Neutrophil (primary cell): Measurements from ENCODE around the gene NXPE3.

Experiments used
- H3K27ac ChIP-seq: fragments of 200-600 bp; sonication (generic); 2 replicates; pipeline ENCODE4 v1.5.1; 2016; ENCODE audit warnings: mild to moderate bottlenecking, moderate library complexity
- H3K27me3 ChIP-seq: fragments of 200-600 bp; sonication (generic); 2 replicates; pipeline ENCODE4 v1.6.0; 2016; ENCODE audit warnings: mild to moderate bottlenecking
- H3K36me3 ChIP-seq: fragments of 200-600 bp; sonication (generic); 2 replicates; pipeline ENCODE4 v1.5.1; 2017
- H3K4me1 ChIP-seq, 2 experiments: fragments of 200-600 bp in 1 of 2; sonication (generic) in 1 of 2; 1 replicate in 1 of 2; 2 replicates in 1 of 2; pipeline versions ENCODE4 v1.5.1 to v1.6.1; 2013 to 2016; ENCODE audit warnings: low read depth in 1 of 2, low read length in 1 of 2, mild to moderate bottlenecking in 1 of 2, moderate library complexity in 1 of 2; ENCODE audit not compliant: control insufficient read depth in 1 of 2, insufficient read depth in 1 of 2
- H3K4me3 ChIP-seq, 2 experiments: fragments of 200-600 bp in 1 of 2; sonication (generic) in 1 of 2; 1 replicate in 1 of 2; 2 replicates in 1 of 2; pipeline ENCODE4 v1.5.1; 2013 to 2016; ENCODE audit warnings: low read depth in 1 of 2, low read length in 1 of 2, mild to moderate bottlenecking in 1 of 2, moderate library complexity in 1 of 2
- H3K9me3 ChIP-seq: fragments of 200-600 bp; sonication (generic); 2 replicates; pipeline ENCODE4 v1.5.1; 2016
- TF ChIP-seq, protein P1 (sequence below): fragments of 200-600 bp; sonication (generic); IDR thresholded peaks from 2 replicates; pipeline ENCODE4 v1.5.1; 2016; ENCODE audit warnings: antibody characterized with exemption

NXPE3 gene

DNA sequence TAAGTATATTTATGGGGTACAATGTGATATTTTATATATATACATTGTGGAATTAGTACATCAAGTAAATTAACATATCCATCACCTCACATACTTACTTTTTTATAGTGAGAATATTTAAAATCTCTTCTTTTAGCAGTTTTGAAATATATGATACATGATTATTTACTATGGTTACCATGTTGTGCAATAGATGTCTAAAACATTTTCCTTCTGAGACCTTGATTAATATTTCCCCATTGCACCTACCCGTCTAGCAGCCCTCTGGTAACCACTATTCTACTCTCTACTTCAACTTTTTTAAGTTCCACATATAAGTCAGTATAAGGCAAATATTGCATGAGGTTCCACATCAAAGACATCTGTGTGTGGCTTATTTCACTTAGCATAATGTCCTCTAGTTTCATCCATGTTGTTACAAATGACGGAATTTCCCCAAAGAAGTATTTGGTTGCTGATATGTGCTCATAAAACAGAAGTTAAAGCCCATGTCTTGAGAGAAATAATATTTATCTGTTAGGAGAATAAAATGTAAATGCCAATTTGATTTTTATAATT lies 40.7 kb downstream of the NXPE3 start:
- Histone ChIP-seq H3K27ac (peak overlapping the region; percentile 50), H3K4me1 (peaks cover 34 to 37% of the 10 kb centered on the region in 2 experiments), H3K4me3 (no peak overlapping the region), H3K27me3 (no peaks in the 10 kb centered on the region), H3K9me3 (no peaks in the 10 kb centered on the region), H3K36me3 (peaks cover 10% of the 10 kb centered on the region)
- TF ChIP-seq, protein P1, sequence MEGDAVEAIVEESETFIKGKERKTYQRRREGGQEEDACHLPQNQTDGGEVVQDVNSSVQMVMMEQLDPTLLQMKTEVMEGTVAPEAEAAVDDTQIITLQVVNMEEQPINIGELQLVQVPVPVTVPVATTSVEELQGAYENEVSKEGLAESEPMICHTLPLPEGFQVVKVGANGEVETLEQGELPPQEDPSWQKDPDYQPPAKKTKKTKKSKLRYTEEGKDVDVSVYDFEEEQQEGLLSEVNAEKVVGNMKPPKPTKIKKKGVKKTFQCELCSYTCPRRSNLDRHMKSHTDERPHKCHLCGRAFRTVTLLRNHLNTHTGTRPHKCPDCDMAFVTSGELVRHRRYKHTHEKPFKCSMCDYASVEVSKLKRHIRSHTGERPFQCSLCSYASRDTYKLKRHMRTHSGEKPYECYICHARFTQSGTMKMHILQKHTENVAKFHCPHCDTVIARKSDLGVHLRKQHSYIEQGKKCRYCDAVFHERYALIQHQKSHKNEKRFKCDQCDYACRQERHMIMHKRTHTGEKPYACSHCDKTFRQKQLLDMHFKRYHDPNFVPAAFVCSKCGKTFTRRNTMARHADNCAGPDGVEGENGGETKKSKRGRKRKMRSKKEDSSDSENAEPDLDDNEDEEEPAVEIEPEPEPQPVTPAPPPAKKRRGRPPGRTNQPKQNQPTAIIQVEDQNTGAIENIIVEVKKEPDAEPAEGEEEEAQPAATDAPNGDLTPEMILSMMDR = no peak

DNA sequence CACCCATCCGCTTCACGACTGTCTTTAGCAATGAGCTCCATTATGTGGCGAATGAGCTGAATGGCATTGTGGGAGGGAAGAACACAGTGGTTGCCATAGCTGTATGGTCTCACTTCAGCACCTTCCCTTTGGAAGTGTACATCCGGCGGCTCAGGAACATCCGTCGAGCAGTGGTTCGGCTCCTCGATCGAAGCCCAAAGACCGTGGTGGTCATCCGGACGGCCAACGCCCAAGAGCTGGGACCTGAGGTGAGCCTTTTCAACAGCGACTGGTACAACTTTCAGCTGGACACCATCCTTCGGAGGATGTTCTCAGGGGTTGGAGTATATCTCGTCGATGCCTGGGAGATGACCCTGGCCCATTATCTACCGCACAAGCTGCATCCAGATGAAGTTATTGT lies 42.5 kb downstream of the NXPE3 start:
- Histone ChIP-seq H3K36me3 (peaks cover 10% of the 10 kb centered on the region), H3K27ac (no peak overlapping the region), H3K27me3 (no peaks in the 10 kb centered on the region), H3K9me3 (no peaks in the 10 kb centered on the region), H3K4me3 (no peak overlapping the region), H3K4me1 (peaks cover 32 to 37% of the 10 kb centered on the region in 2 experiments)
- TF ChIP-seq, protein P1 = no peak

DNA sequence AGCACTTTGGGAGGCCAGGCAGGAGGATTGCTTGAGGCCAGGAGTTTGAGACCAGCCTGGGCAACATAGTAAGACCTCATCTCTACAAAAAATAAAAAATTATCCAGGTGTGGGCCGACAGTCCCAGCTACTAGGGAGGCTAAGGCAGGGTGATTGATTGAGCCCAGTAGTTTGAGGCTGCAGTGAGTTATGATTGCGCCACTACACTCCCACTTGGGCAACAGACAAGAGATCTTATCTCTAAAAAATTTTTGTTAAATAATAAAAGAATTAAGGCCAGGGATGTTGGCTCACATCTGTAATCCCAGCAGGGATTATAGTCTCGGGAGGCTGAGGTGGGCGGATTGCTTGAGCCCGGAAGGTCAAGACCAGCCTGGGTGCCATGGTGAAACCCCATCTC lies 44.5 kb downstream of the NXPE3 start:
- no peaks in the 10 kb centered on the region for H3K27me3 ChIP-seq
- H3K36me3 ChIP-seq = peaks cover 10% of the 10 kb centered on the region
- H3K9me3 ChIP-seq = no peaks in the 10 kb centered on the region
- TF ChIP-seq, protein P1 = no peak
- peaks cover 27 to 38% of the 10 kb centered on the region in 2 experiments for H3K4me1 ChIP-seq
- H3K4me3 ChIP-seq = no peak overlapping the region
- H3K27ac ChIP-seq = no peak overlapping the region

DNA sequence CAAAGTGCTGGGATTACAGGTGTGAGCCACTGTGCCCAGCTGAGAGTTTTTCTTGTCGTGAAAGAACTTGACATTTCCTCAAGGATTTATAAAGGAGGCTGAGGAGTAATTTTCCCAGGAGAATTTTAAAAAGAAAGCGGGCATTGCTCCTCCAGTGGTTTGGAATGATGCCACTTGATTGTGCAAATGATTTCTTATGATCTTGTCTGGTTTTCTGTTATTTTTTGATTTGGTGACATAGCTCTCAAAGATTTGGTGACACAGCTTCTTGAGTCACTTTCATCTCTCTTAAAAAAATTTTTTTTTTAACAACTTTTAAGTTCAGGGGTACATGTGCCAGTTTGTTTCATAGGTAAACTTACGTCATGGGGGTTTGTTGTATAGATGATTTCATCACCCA lies 45.7 kb downstream of the NXPE3 start:
- H3K4me1 ChIP-seq = peaks cover 29 to 40% of the 10 kb centered on the region in 2 experiments
- no peak overlapping the region for H3K27ac ChIP-seq
- H3K36me3 ChIP-seq = peaks cover 10% of the 10 kb centered on the region
- no peaks in the 10 kb centered on the region for H3K27me3 ChIP-seq
- no peak overlapping the region for H3K4me3 ChIP-seq
- no peaks in the 10 kb centered on the region for H3K9me3 ChIP-seq
- TF ChIP-seq, protein P1 = no peak

DNA sequence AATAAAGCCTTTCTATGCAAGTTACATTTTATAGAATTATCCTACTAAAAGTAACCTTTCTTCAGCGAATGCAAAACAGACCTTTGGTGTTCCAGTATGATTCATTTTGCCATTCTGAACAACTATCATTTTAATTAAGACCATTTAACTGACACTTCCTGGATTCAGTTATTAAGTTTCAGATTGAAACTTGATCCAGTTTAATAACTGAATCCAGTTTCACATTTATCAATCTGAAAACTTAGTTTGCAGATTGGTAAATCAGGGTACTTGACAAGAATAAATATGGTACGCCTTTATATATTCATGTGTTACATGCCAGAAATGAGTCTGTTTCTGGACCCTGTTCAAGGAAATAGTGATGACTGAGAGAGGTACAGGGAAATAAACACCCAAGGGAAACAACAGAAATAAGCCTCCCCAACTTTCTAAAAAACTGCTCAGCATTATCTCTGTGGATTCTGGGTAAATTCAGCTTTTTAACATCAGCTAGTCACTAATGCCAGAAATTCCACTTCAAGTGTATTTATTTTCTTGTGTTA lies 47.0 kb downstream of the NXPE3 start:
- Histone ChIP-seq H3K4me3 (no peak overlapping the region), H3K9me3 (no peaks in the 10 kb centered on the region), H3K27ac (no peak overlapping the region), H3K4me1 (peaks cover 30 to 41% of the 10 kb centered on the region in 2 experiments), H3K27me3 (no peaks in the 10 kb centered on the region), H3K36me3 (peaks cover 10% of the 10 kb centered on the region)
- TF ChIP-seq, protein P1 = no peak
